ENCODE results near the gene SPRYD3. TPM values are rescaled to one million over a fixed set of nuclear protein-coding genes. Genes with fewer than 3 reads are reported as not detected.

Gene SPRYD3
- total RNA-seq, 1 experiment from 2014 or later: 18.5 TPM

GRCh38 chr12:53105712-53106439 lies 26.7 kb upstream of the SPRYD3 start:
- Histone ChIP-seq H3K4me3 (ENCODE audit: low read length) (no peak overlapping the region), H3K9me3 (ENCODE audit: low read length) (no peaks in the 10 kb centered on the region), H3K79me2 (ENCODE audit: low read length) (no peaks in the 10 kb centered on the region), H3K9me2 (replicated peaks; ENCODE audit: low read length) (no peaks in the 10 kb centered on the region), H2AFZ (ENCODE audit: low read length) (no peak overlapping the region), H3K27ac (ENCODE audit: low read length) (no peak overlapping the region), H4K20me1 (ENCODE audit: low read length) (no peaks in the 10 kb centered on the region), H3K9ac (ENCODE audit: low read length) (no peak overlapping the region), H3K4me2 (ENCODE audit: low read length) (no peak overlapping the region), H3K36me3 (ENCODE audit: low read depth, low read length) (0 out of 2 replicates have a peak, but pooled peaks cover 3% of the 10 kb centered on the region), H3F3A (ENCODE audit: low read length, unreplicated experiment) (no peaks in the 10 kb centered on the region), H3K27me3 (ENCODE audit: low read length) (no peaks in the 10 kb centered on the region), H3K4me1 (ENCODE audit: insufficient read depth, low read length) (no peaks in the 10 kb centered on the region)
- intact Hi-C loops (cut with micrococcal nuclease): no loop called here
- ATAC-seq (no peak), DNase-seq (no peak)
- ChIA-PET POLR2A (ENCODE audit: unreplicated experiment) (no interaction called here), CTCF (no interaction called here)
- no TSS peak for BruUV-seq (replicated peaks)
- TF ChIP-seq EZH2phosphoT487 (IDR thresholded peaks at IDR 0.05; ENCODE audit: borderline replicate concordance, low read length): no peak
- TF ChIP-seq, protein P1, sequence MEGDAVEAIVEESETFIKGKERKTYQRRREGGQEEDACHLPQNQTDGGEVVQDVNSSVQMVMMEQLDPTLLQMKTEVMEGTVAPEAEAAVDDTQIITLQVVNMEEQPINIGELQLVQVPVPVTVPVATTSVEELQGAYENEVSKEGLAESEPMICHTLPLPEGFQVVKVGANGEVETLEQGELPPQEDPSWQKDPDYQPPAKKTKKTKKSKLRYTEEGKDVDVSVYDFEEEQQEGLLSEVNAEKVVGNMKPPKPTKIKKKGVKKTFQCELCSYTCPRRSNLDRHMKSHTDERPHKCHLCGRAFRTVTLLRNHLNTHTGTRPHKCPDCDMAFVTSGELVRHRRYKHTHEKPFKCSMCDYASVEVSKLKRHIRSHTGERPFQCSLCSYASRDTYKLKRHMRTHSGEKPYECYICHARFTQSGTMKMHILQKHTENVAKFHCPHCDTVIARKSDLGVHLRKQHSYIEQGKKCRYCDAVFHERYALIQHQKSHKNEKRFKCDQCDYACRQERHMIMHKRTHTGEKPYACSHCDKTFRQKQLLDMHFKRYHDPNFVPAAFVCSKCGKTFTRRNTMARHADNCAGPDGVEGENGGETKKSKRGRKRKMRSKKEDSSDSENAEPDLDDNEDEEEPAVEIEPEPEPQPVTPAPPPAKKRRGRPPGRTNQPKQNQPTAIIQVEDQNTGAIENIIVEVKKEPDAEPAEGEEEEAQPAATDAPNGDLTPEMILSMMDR (conservative IDR thresholded peaks at IDR 0.05; ENCODE audit: low read depth, low read length): no peak
- TF ChIP-seq EZH2 (IDR thresholded peaks at IDR 0.05; ENCODE audit: low read length, unreplicated experiment): no peak

DNA sequence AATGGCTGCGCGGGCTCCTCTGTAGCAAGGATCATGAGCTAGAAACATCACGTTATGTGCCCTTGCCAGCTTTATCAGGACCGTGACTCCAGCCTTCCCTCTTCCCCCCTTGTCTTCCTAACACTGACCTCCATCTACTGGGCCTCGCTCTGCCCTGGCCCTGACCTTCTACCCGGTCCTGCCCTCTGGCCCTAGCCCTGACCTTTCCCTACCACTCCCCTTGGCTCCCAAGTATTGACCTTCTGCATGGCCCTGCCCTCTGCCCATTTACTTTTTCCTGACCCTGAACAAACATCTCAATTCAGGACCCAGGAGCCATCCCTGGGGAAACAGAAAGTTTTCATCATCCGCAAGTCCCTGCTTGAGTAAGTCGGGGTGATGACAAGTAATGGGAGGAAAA lies 26.1 kb upstream of the SPRYD3 start:
- no peak for TF ChIP-seq EZH2 (IDR thresholded peaks at IDR 0.05; ENCODE audit: low read length, unreplicated experiment)
- Histone ChIP-seq H3K4me3 (ENCODE audit: low read length) (no peak overlapping the region), H3K79me2 (ENCODE audit: low read length) (no peaks in the 10 kb centered on the region), H3K9me2 (replicated peaks; ENCODE audit: low read length) (no peaks in the 10 kb centered on the region), H3K36me3 (ENCODE audit: low read depth, low read length) (0 out of 2 replicates have a peak, but pooled peaks cover 3% of the 10 kb centered on the region), H2AFZ (ENCODE audit: low read length) (no peak overlapping the region), H3K4me2 (ENCODE audit: low read length) (no peak overlapping the region), H3K9me3 (ENCODE audit: low read length) (no peaks in the 10 kb centered on the region), H3K27ac (ENCODE audit: low read length) (no peak overlapping the region), H3F3A (ENCODE audit: low read length, unreplicated experiment) (peaks cover under 1% of the 10 kb centered on the region), H3K4me1 (ENCODE audit: insufficient read depth, low read length) (peaks cover 3% of the 10 kb centered on the region; the same call in 1 of the 2 replicates), H3K27me3 (ENCODE audit: low read length) (no peaks in the 10 kb centered on the region), H3K9ac (ENCODE audit: low read length) (no peak overlapping the region), H4K20me1 (ENCODE audit: low read length) (no peaks in the 10 kb centered on the region)
- BruUV-seq (replicated peaks): no TSS peak
- no peak for ATAC-seq
- intact Hi-C loops (cut with micrococcal nuclease): no loop called here
- ChIA-PET CTCF (no interaction called here), POLR2A (ENCODE audit: unreplicated experiment) (no interaction called here)
- no peak for DNase-seq

DNA sequence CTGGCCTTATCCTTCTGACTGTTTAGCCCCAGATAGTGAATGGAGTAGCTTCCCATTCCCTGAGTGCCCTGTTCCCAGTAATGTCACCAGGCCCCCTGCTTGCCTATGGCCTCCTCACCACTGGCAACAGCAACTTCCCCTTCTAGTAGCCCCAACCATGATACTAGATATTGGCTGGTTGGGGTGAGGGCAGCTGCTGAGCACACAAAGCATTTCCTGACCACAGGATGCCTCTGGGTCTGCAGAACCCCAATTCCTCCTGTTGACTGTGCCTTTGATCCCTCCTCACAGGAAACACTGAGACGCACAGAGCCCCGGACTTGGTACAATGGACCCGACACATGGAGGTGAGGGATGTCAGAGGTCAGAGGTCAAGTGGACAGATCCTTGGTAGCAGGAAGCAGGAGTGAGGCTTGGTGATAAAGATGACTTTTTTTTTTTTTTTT lies 24.7 kb upstream of the SPRYD3 start:
- H3K27ac ChIP-seq (ENCODE audit: low read length): no peak overlapping the region
- CTCF ChIA-PET: interaction anchor here (1.7 kb wide), 1 partner anchor 38 kb away, joined by 12 read pairs; no protein-coding TSS in a partner anchor
- no peaks in the 10 kb centered on the region for H3K9me3 ChIP-seq (ENCODE audit: low read length)
- DNase-seq (no peak), ATAC-seq (no peak)
- peaks cover 3% of the 10 kb centered on the region for H3F3A ChIP-seq (ENCODE audit: low read length, unreplicated experiment)
- no peaks in the 10 kb centered on the region for H3K27me3 ChIP-seq (ENCODE audit: low read length)
- no peak overlapping the region for H3K4me2 ChIP-seq (ENCODE audit: low read length)
- BruUV-seq (replicated peaks): no TSS peak
- no peaks in the 10 kb centered on the region for H3K9me2 ChIP-seq (replicated peaks; ENCODE audit: low read length)
- no peaks in the 10 kb centered on the region for H3K79me2 ChIP-seq (ENCODE audit: low read length)
- POLR2A ChIA-PET (ENCODE audit: unreplicated experiment): no interaction called here
- H3K4me1 ChIP-seq (ENCODE audit: insufficient read depth, low read length): peaks cover 11% of the 10 kb centered on the region
- TF ChIP-seq, protein P1 (conservative IDR thresholded peaks at IDR 0.05; ENCODE audit: low read depth, low read length): no peak
- TF ChIP-seq EZH2phosphoT487 (IDR thresholded peaks at IDR 0.05; ENCODE audit: borderline replicate concordance, low read length): no peak
- no peak for TF ChIP-seq EZH2 (IDR thresholded peaks at IDR 0.05; ENCODE audit: low read length, unreplicated experiment)
- no peak overlapping the region for H3K4me3 ChIP-seq (ENCODE audit: low read length)
- H3K9ac ChIP-seq (ENCODE audit: low read length): no peak overlapping the region
- no peak overlapping the region for H2AFZ ChIP-seq (ENCODE audit: low read length)
- intact Hi-C loops (cut with micrococcal nuclease): no loop called here
- no peaks in the 10 kb centered on the region for H4K20me1 ChIP-seq (ENCODE audit: low read length)
- H3K36me3 ChIP-seq (ENCODE audit: low read depth, low read length): 0 out of 2 replicates have a peak, but pooled peaks cover 3% of the 10 kb centered on the region

Data from PC-3 (cell line).